Measurements from ENCODE around the gene AHDC1.

Gene AHDC1

GRCh38 chr1:27599605-27600497 lies 4.1 kb downstream of the AHDC1 start:
- DNase-seq: no peak
- no peak overlapping the region for H3K4ac ChIP-seq (ENCODE audit: low read depth, low read length)
- no peak overlapping the region for H3K4me2 ChIP-seq (ENCODE audit: low read length)
- H3K79me2 ChIP-seq (ENCODE audit: control insufficient read depth, insufficient read depth, low read length): peaks cover 70% of the 10 kb centered on the region
- H3K27ac ChIP-seq (ENCODE audit: low read depth, low read length): no peak overlapping the region
- no peak overlapping the region for H3K4me3 ChIP-seq (ENCODE audit: low read length)
- H3K23ac ChIP-seq (ENCODE audit: low read length): no peak overlapping the region
- H3K9ac ChIP-seq (ENCODE audit: low read length): peak overlapping the region; percentile 13
- H3K18ac ChIP-seq (ENCODE audit: low read length): no peak overlapping the region
- H3K27me3 ChIP-seq (ENCODE audit: insufficient read depth, low read length, poor library complexity): no peaks in the 10 kb centered on the region
- H4K5ac ChIP-seq (ENCODE audit: low read length): no peak overlapping the region
- no peak overlapping the region for H4K8ac ChIP-seq (ENCODE audit: low read depth, low read length)
- H3K79me1 ChIP-seq (ENCODE audit: low read length): peaks cover 33% of the 10 kb centered on the region
- no peak overlapping the region for H2AK5ac ChIP-seq (ENCODE audit: low read length)
- H2BK15ac ChIP-seq (replicated peaks; ENCODE audit: low read depth): no peak overlapping the region
- H3K4me1 ChIP-seq (ENCODE audit: control insufficient read depth, low read depth, low read length): peaks cover 19% of the 10 kb centered on the region
- H3K56ac ChIP-seq (ENCODE audit: low read length): no peak overlapping the region
- no peaks in the 10 kb centered on the region for H3K36me3 ChIP-seq (ENCODE audit: control insufficient read depth, insufficient read depth, low read length)
- no CpG with 5 or more reads among the region's 9 CpGs for WGBS (ENCODE audit: extremely low coverage, insufficient coverage, low lambda C conversion rate)
- H2BK5ac ChIP-seq (ENCODE audit: low read length): no peak overlapping the region
- H2BK120ac ChIP-seq (ENCODE audit: low read depth, low read length): no peak overlapping the region

DNA sequence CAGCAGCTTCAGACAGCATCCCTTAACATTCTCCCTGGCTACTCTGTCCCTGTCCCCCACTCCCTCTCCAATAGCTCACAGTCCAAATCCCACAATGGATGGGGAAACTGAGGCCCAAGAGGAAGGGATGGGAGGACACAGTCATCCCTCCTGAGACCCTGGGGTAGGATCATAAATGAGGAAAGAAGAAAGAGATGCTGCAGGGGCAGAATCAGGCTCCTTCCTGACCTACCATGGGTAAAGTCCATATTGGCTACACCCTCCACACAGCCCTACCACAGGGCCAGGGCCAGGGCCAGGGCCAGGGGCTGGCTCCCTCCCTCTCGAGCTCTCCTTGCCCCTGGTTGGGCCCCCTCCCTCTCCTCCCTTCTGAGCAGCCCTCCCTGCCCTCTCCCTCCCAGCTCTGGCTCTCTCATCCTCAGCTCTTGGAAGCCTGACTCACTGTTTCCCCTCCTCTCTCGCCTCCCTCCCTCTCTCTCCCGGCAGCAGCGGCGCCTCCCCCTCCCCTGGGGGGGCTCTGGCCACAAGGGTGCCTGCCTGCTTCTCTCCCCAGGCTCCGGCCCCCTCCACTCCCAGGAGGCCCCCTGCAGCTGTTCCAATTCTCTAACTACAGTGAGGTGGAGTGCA lies 4.9 kb downstream of the AHDC1 start:
- H3K27me3 ChIP-seq (ENCODE audit: insufficient read depth, low read length, poor library complexity): no peaks in the 10 kb centered on the region
- no peak overlapping the region for H2BK5ac ChIP-seq (ENCODE audit: low read length)
- DNase-seq: peak; percentile 86
- H3K23ac ChIP-seq (ENCODE audit: low read length): no peak overlapping the region
- no peak overlapping the region for H4K5ac ChIP-seq (ENCODE audit: low read length)
- H3K18ac ChIP-seq (ENCODE audit: low read length): no peak overlapping the region
- no peak overlapping the region for H3K4ac ChIP-seq (ENCODE audit: low read depth, low read length)
- peaks cover 27% of the 10 kb centered on the region for H3K4me1 ChIP-seq (ENCODE audit: control insufficient read depth, low read depth, low read length)
- H3K4me3 ChIP-seq (ENCODE audit: low read length): no peak overlapping the region
- no peak overlapping the region for H3K4me2 ChIP-seq (ENCODE audit: low read length)
- peaks cover 38% of the 10 kb centered on the region for H3K79me1 ChIP-seq (ENCODE audit: low read length)
- H2BK120ac ChIP-seq (ENCODE audit: low read depth, low read length): no peak overlapping the region
- no peak overlapping the region for H2BK15ac ChIP-seq (replicated peaks; ENCODE audit: low read depth)
- peak overlapping the region; percentile 62 for H3K56ac ChIP-seq (ENCODE audit: low read length)
- H4K8ac ChIP-seq (ENCODE audit: low read depth, low read length): no peak overlapping the region
- WGBS (ENCODE audit: extremely low coverage, insufficient coverage, low lambda C conversion rate): no CpG with 5 or more reads among the region's 6 CpGs
- peak overlapping the region; percentile 18 for H3K9ac ChIP-seq (ENCODE audit: low read length)
- H3K27ac ChIP-seq (ENCODE audit: low read depth, low read length): peak overlapping the region; percentile 14
- peak overlapping the region; percentile 38 for H2AK5ac ChIP-seq (ENCODE audit: low read length)
- H3K79me2 ChIP-seq (ENCODE audit: control insufficient read depth, insufficient read depth, low read length): peaks cover 76% of the 10 kb centered on the region
- H3K36me3 ChIP-seq (ENCODE audit: control insufficient read depth, insufficient read depth, low read length): no peaks in the 10 kb centered on the region

GRCh38 chr1:27598295-27598687 lies 5.7 kb downstream of the AHDC1 start:
- no peak overlapping the region for H3K27ac ChIP-seq (ENCODE audit: low read depth, low read length)
- H3K27me3 ChIP-seq (ENCODE audit: insufficient read depth, low read length, poor library complexity): no peaks in the 10 kb centered on the region
- H4K8ac ChIP-seq (ENCODE audit: low read depth, low read length): no peak overlapping the region
- peak overlapping the region; percentile 2 for H3K9ac ChIP-seq (ENCODE audit: low read length)
- no peak overlapping the region for H2BK15ac ChIP-seq (replicated peaks; ENCODE audit: low read depth)
- H3K4me1 ChIP-seq (ENCODE audit: control insufficient read depth, low read depth, low read length): peaks cover 34% of the 10 kb centered on the region
- no peak for DNase-seq
- peaks cover 44% of the 10 kb centered on the region for H3K79me1 ChIP-seq (ENCODE audit: low read length)
- no peak overlapping the region for H3K4ac ChIP-seq (ENCODE audit: low read depth, low read length)
- no peak overlapping the region for H3K23ac ChIP-seq (ENCODE audit: low read length)
- peaks cover 83% of the 10 kb centered on the region for H3K79me2 ChIP-seq (ENCODE audit: control insufficient read depth, insufficient read depth, low read length)
- H2AK5ac ChIP-seq (ENCODE audit: low read length): no peak overlapping the region
- peak overlapping the region; percentile 62 for H3K56ac ChIP-seq (ENCODE audit: low read length)
- H2BK120ac ChIP-seq (ENCODE audit: low read depth, low read length): no peak overlapping the region
- H3K4me3 ChIP-seq (ENCODE audit: low read length): no peak overlapping the region
- H3K18ac ChIP-seq (ENCODE audit: low read length): no peak overlapping the region
- H2BK5ac ChIP-seq (ENCODE audit: low read length): no peak overlapping the region
- no peak overlapping the region for H3K4me2 ChIP-seq (ENCODE audit: low read length)
- H3K36me3 ChIP-seq (ENCODE audit: control insufficient read depth, insufficient read depth, low read length): no peaks in the 10 kb centered on the region
- no CpG with 5 or more reads among the region's 3 CpGs for WGBS (ENCODE audit: extremely low coverage, insufficient coverage, low lambda C conversion rate)
- H4K5ac ChIP-seq (ENCODE audit: low read length): no peak overlapping the region

- no CpG with 5 or more reads among the region's 7 CpGs for WGBS (ENCODE audit: extremely low coverage, insufficient coverage, low lambda C conversion rate)
- no peak for DNase-seq
- Histone ChIP-seq H2BK120ac (ENCODE audit: low read depth, low read length) (no peak overlapping the region), H3K27ac (ENCODE audit: low read depth, low read length) (peak overlapping the region; percentile 2), H3K4me2 (ENCODE audit: low read length) (no peak overlapping the region), H3K23ac (ENCODE audit: low read length) (no peak overlapping the region), H3K4ac (ENCODE audit: low read depth, low read length) (no peak overlapping the region), H3K18ac (ENCODE audit: low read length) (peak overlapping the region; percentile 10), H3K4me1 (ENCODE audit: control insufficient read depth, low read depth, low read length) (peaks cover 38% of the 10 kb centered on the region), H3K79me2 (ENCODE audit: control insufficient read depth, insufficient read depth, low read length) (peaks cover 84% of the 10 kb centered on the region), H4K8ac (ENCODE audit: low read depth, low read length) (no peak overlapping the region), H3K79me1 (ENCODE audit: low read length) (peaks cover 47% of the 10 kb centered on the region), H3K9ac (ENCODE audit: low read length) (peak overlapping the region; percentile 47), H3K4me3 (ENCODE audit: low read length) (no peak overlapping the region), H4K5ac (ENCODE audit: low read length) (no peak overlapping the region), H3K36me3 (ENCODE audit: control insufficient read depth, insufficient read depth, low read length) (no peaks in the 10 kb centered on the region), H3K27me3 (ENCODE audit: insufficient read depth, low read length, poor library complexity) (no peaks in the 10 kb centered on the region), H2BK5ac (ENCODE audit: low read length) (no peak overlapping the region), H2BK15ac (replicated peaks; ENCODE audit: low read depth) (no peak overlapping the region), H2AK5ac (ENCODE audit: low read length) (no peak overlapping the region), H3K56ac (ENCODE audit: low read length) (peak overlapping the region; percentile 62)
Measured at GRCh38 chr1:27597516-27598294, 6.2 kb downstream of the AHDC1 start.

DNA sequence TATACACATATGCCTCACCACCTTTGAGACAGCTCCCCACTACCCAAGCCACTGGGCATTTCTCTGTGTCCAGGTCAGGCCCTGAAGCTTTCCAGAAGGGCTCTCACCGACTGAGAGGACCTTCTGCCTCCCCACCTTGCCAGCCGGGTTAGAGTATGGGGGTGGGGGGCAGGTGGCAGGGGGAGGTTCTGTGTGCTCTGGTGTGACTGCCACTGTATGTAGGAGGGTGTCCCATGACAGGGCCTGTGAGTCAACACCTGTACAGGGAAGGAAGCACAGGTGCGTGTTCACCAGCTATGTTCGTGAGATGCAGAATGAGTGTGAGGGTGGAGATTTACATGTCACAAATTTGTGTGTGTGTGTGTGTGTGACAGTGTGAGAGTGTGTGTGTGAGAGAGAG lies 7.0 kb downstream of the AHDC1 start:
- no peak for DNase-seq
- H3K4ac ChIP-seq (ENCODE audit: low read depth, low read length): no peak overlapping the region
- H2BK15ac ChIP-seq (replicated peaks; ENCODE audit: low read depth): no peak overlapping the region
- no peak overlapping the region for H2BK120ac ChIP-seq (ENCODE audit: low read depth, low read length)
- no peak overlapping the region for H3K27ac ChIP-seq (ENCODE audit: low read depth, low read length)
- no peak overlapping the region for H3K9ac ChIP-seq (ENCODE audit: low read length)
- H3K18ac ChIP-seq (ENCODE audit: low read length): no peak overlapping the region
- H3K27me3 ChIP-seq (ENCODE audit: insufficient read depth, low read length, poor library complexity): no peaks in the 10 kb centered on the region
- H4K8ac ChIP-seq (ENCODE audit: low read depth, low read length): no peak overlapping the region
- H3K4me2 ChIP-seq (ENCODE audit: low read length): no peak overlapping the region
- no peak overlapping the region for H4K5ac ChIP-seq (ENCODE audit: low read length)
- no peak overlapping the region for H2BK5ac ChIP-seq (ENCODE audit: low read length)
- H3K36me3 ChIP-seq (ENCODE audit: control insufficient read depth, insufficient read depth, low read length): no peaks in the 10 kb centered on the region
- peaks cover 38% of the 10 kb centered on the region for H3K4me1 ChIP-seq (ENCODE audit: control insufficient read depth, low read depth, low read length)
- no peak overlapping the region for H3K56ac ChIP-seq (ENCODE audit: low read length)
- peaks cover 82% of the 10 kb centered on the region for H3K79me2 ChIP-seq (ENCODE audit: control insufficient read depth, insufficient read depth, low read length)
- no CpG with 5 or more reads among the region's 4 CpGs for WGBS (ENCODE audit: extremely low coverage, insufficient coverage, low lambda C conversion rate)
- H3K79me1 ChIP-seq (ENCODE audit: low read length): peaks cover 50% of the 10 kb centered on the region
- no peak overlapping the region for H3K23ac ChIP-seq (ENCODE audit: low read length)
- no peak overlapping the region for H2AK5ac ChIP-seq (ENCODE audit: low read length)
- no peak overlapping the region for H3K4me3 ChIP-seq (ENCODE audit: low read length)

Data from mesendoderm (in vitro differentiated cells).